Measurements from ENCODE around the gene DENND6B. TPM values are rescaled to one million over a fixed set of nuclear protein-coding genes. Genes with fewer than 3 reads are reported as not detected.

Gene DENND6B
- total RNA-seq, 6 experiments from 2014 or later, result 1.4 to 2.5 (median 1.9) TPM

DNA sequence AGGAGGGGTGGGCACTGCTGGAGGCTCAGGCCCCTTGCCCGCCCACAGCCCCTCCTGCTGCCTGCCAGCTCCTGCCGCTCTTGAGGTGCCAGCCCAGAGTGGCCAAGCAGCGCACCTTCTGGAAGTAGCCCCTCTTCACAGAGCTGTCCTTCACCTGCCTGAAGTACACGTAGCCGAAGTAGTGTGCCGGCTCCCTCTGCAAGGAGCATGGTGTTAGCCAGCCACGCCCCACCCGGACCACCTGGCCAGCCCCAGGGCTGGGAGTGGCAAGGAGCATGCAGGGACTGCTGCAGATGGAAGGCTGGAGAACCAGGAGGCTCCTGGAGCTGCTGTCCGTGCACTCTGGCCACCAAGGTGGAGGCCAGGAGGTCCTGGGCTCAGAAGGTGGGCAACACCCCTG lies 9.6 kb downstream of the DENND6B start:
- Mint-ChIP-seq H3K4me1 (ENCODE audit: low read depth) (no peaks in the 10 kb centered on the region), H3K9me3 (no peaks in the 10 kb centered on the region), H3K27ac (no peak overlapping the region), H3K4me3 (no peak overlapping the region), H3K36me3 (ENCODE audit: low read depth) (no peaks in the 10 kb centered on the region), H3K27me3 (ENCODE audit: insufficient read depth) (peaks cover 1% of the 10 kb centered on the region)
- DNase-seq, result no peak
- TF ChIP-seq, protein P1, sequence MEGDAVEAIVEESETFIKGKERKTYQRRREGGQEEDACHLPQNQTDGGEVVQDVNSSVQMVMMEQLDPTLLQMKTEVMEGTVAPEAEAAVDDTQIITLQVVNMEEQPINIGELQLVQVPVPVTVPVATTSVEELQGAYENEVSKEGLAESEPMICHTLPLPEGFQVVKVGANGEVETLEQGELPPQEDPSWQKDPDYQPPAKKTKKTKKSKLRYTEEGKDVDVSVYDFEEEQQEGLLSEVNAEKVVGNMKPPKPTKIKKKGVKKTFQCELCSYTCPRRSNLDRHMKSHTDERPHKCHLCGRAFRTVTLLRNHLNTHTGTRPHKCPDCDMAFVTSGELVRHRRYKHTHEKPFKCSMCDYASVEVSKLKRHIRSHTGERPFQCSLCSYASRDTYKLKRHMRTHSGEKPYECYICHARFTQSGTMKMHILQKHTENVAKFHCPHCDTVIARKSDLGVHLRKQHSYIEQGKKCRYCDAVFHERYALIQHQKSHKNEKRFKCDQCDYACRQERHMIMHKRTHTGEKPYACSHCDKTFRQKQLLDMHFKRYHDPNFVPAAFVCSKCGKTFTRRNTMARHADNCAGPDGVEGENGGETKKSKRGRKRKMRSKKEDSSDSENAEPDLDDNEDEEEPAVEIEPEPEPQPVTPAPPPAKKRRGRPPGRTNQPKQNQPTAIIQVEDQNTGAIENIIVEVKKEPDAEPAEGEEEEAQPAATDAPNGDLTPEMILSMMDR (IDR thresholded peaks at IDR 0.05), result no peak

DNA sequence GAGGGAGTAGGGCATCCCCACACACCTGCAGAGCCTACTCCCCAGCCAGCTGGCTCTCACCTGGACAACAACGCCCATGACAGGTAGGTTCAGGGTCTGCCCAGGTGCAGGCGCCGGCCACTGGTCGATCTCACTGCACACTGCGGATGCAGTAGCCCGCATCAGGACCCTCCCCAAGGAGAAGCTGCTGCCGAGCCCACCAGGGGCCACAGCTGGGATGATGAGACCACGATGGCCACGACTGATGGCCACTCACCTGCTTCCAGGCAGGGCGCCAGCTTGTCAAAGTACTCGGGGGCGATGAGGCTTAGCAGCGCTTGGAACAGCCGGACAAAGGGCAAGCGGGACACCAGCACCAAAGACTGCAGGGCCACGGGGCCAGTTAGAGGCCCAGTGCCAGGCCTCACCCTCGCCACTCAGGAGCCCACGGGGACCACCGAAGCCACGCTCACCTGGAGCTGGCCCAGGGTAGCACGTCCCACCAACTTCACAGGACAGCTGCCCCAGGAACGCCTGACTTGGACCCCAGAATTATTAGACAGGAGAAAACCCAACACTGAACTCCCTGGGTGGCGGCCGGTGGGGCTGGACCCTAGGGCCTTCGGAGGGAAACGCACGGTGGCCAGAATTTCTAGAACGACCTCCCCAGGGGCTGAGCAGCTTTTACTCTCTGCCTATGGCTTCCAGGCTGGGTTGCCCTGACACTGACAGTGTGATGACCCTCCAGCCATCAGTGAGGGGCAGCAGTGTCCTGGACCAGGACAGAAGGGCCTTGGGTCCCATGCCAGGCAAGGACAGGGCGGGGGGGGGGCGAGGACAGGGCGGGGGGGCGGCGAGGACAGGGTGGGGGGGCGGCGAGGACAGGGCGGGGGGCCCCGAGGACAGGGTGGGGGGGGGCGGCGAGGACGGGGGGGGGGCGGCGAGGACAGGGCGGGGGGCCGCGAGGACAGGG lies 10.4 kb downstream of the DENND6B start:
- Mint-ChIP-seq H3K27me3 (ENCODE audit: insufficient read depth) (peaks cover 1% of the 10 kb centered on the region), H3K27ac (no peak overlapping the region), H3K4me1 (ENCODE audit: low read depth) (no peaks in the 10 kb centered on the region), H3K9me3 (no peaks in the 10 kb centered on the region), H3K36me3 (ENCODE audit: low read depth) (no peaks in the 10 kb centered on the region), H3K4me3 (no peak overlapping the region)
- no peak for DNase-seq
- TF ChIP-seq, protein P1 (IDR thresholded peaks at IDR 0.05), result no peak

DNA sequence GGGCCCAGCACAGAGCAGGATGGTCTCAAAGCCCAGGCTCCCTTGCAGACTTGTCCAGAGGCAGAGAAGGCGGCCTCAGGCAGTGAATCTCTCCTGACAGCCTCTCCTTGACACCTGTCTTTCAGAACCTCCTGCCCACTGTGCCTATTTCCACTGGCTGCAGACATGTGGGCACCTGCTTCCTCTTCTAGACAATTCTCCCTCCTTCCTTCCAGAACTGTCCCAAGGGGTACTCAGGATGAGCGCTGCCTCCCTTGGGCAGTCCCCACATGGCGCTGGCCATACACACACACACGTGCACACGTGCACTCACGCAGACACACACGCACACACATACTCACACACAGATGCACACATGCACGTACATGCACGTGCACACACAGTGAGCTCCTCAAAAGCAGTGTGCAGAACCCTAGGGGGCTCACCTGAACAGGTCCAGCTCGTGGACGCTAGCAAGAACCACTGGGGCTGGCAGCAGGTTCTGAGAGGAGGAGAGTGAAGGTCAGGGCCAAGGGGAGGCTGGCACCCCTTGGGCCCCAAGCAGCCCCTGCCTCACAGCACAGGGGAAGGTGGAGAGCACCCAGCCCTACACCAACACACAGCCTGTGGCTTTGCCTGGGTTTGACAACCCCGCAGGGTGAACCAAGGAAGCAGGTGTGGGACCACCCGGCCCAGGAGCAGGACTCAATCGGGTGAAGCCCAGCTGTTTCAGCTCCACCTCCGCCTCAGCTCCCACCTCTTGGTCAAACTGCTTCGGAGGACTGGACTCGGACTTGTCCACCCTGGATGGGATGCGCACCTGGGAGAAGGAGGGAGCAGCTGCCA lies 11.3 kb downstream of the DENND6B start:
- DNase-seq, result no peak
- TF ChIP-seq, protein P1 (IDR thresholded peaks at IDR 0.05), result no peak
- H3K27me3 Mint-ChIP-seq (ENCODE audit: insufficient read depth), result peaks cover 1% of the 10 kb centered on the region

DNA sequence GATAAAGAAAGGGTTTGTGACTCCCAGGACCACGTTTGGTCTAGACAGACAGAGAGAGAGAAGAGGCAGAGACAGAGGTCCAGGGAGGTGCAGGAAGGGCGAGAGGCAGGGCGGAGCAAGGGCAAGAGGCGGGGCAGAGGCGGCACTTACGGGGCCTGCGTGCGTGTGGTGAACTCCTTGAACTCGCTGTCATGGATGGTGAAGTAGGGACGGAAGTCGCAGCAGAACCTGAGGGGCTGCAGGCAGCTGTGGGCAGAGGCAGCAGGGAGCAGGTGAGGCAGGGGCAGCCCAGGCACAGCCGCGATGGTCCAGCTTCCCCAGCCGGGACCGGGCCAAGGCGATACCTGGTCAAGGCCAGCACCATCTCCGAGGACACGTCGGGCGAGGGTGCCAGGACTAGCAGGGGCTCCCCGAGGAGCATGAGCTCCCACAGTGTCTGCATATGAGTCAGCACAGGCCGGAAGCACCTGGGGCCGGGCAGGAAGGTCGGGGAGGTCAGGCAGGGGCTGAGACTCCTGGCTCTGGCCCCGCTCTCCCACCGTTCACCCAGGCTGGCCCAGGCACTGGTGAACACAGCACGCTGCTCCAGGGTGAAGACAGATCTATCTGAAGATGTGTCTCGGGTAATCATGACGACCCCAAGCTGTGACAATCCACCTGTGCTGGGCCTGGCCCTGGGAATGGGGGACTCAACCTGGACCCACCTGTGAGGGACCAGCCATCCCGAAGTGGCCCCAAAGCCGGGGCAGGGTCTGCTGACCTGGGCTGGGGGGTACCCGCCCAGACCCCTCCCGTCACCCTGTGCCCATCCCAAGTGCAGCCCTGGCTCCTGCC lies 12.1 kb downstream of the DENND6B start:
- Mint-ChIP-seq H3K36me3 (ENCODE audit: low read depth) (no peaks in the 10 kb centered on the region), H3K9me3 (no peaks in the 10 kb centered on the region), H3K4me1 (ENCODE audit: low read depth) (no peaks in the 10 kb centered on the region), H3K27me3 (ENCODE audit: insufficient read depth) (peaks cover 1% of the 10 kb centered on the region), H3K4me3 (no peak overlapping the region), H3K27ac (no peak overlapping the region)
- TF ChIP-seq, protein P1 (IDR thresholded peaks at IDR 0.05), result no peak
- no peak for DNase-seq

More for the DNA sequence above, 11.3 kb downstream of the DENND6B start:
- H3K9me3 Mint-ChIP-seq, result no peaks in the 10 kb centered on the region
- H3K27ac Mint-ChIP-seq, result no peak overlapping the region
- no peaks in the 10 kb centered on the region for H3K4me1 Mint-ChIP-seq (ENCODE audit: low read depth)
- no peaks in the 10 kb centered on the region for H3K36me3 Mint-ChIP-seq (ENCODE audit: low read depth)
- H3K4me3 Mint-ChIP-seq, result no peak overlapping the region

DNA sequence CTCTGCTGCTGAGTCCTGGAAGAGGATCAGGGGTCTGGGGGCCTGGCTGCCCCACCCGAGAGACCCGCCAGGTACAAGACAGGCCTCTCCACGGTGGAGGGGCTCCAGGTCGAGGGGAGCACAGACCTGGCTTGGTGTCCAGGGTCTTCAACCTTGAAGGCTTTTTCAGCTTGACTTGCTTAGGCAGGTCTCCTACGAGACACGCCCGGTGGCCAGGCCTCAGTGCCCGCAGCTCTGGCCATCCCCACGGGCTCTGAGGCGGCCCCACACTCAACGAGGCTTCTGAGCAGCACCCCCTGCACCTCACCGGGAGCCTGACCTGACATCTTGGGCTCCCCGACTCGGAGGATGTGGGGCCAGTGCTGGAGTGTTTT lies 12.7 kb downstream of the DENND6B start:
- TF ChIP-seq, protein P1 (IDR thresholded peaks at IDR 0.05), result no peak
- H3K4me3 Mint-ChIP-seq, result no peak overlapping the region
- no peak for DNase-seq
- H3K36me3 Mint-ChIP-seq (ENCODE audit: low read depth), result no peaks in the 10 kb centered on the region
- peaks cover 2% of the 10 kb centered on the region for H3K4me1 Mint-ChIP-seq (ENCODE audit: low read depth)
- H3K27ac Mint-ChIP-seq, result no peak overlapping the region
- H3K9me3 Mint-ChIP-seq, result no peaks in the 10 kb centered on the region
- peaks cover 1% of the 10 kb centered on the region for H3K27me3 Mint-ChIP-seq (ENCODE audit: insufficient read depth)

All from HFFc6 (cell line).